ENCODE results near the gene KRT16. TPM values are rescaled to one million over a fixed set of nuclear protein-coding genes. Genes with fewer than 3 reads are reported as not detected.

The KRT16 gene
- total RNA-seq, 1 donor from 2014 or later, result not detected

DNA sequence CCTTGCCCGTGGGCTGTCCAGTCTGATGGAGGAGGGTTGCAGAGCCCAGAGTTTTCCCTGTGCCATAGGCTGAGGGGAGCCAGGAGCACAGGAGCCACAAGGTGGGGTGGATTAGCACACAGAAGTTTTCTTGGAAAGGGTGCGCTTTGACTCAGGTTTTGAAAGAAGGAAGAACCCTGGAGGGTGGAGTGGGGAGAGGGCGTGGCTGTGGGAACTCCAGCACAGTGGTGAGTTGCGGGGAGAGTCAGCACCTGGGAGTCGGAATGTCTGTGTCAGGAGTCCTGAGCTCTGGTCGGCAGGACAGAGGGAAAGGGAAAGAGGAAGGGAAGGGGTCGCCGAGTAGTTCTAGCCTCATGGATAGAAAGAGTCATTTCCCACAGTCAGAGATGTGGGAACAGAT, 17.0 kb downstream of the KRT16 start:
- Mint-ChIP-seq H3K36me3 (ENCODE audit: unreplicated experiment) (no peaks in the 10 kb centered on the region), H3K4me3 (ENCODE audit: unreplicated experiment) (no peak overlapping the region), H3K9me3 (ENCODE audit: unreplicated experiment) (peaks cover 3% of the 10 kb centered on the region), H3K4me1 (ENCODE audit: low read depth, unreplicated experiment) (peaks cover 5% of the 10 kb centered on the region), H3K27me3 (ENCODE audit: unreplicated experiment) (peaks cover 4% of the 10 kb centered on the region), H3K27ac (ENCODE audit: unreplicated experiment) (no peak overlapping the region)
- no peak for DNase-seq
- TF ChIP-seq, protein P1, sequence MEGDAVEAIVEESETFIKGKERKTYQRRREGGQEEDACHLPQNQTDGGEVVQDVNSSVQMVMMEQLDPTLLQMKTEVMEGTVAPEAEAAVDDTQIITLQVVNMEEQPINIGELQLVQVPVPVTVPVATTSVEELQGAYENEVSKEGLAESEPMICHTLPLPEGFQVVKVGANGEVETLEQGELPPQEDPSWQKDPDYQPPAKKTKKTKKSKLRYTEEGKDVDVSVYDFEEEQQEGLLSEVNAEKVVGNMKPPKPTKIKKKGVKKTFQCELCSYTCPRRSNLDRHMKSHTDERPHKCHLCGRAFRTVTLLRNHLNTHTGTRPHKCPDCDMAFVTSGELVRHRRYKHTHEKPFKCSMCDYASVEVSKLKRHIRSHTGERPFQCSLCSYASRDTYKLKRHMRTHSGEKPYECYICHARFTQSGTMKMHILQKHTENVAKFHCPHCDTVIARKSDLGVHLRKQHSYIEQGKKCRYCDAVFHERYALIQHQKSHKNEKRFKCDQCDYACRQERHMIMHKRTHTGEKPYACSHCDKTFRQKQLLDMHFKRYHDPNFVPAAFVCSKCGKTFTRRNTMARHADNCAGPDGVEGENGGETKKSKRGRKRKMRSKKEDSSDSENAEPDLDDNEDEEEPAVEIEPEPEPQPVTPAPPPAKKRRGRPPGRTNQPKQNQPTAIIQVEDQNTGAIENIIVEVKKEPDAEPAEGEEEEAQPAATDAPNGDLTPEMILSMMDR (IDR thresholded peaks at IDR 0.05; ENCODE audit: partially characterized antibody, unreplicated experiment), result no peak

DNA sequence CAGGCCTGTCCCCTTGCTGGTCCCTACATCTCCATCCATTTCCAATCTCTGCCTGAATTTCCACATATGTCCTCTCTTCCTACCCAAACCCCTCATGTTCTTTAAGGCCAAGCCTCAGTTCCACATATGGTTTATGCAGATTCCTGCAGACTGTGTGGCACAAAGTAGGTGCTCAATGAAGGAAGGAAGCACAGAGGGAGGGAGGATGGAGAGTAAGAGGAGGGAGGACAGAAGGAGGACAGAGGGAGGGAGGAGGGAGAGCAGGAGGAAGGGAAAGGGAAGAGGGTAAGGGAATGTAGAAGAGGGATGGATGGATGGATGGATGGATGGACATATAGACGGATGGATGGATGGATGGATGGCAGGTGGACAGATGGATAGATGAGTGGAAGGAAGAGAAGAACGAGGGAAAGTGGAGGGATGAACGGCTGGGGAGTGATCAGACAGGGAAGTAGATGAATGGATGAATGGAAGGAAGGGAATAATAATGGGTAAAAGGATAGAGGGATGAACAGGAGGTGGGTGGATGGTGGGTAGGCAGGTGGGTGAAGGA, 18.1 kb downstream of the KRT16 start:
- TF ChIP-seq, protein P1 (IDR thresholded peaks at IDR 0.05; ENCODE audit: partially characterized antibody, unreplicated experiment), result no peak
- no peak for DNase-seq
- H3K27me3 Mint-ChIP-seq (ENCODE audit: unreplicated experiment), result peaks cover 4% of the 10 kb centered on the region
- H3K36me3 Mint-ChIP-seq (ENCODE audit: unreplicated experiment), result no peaks in the 10 kb centered on the region
- peaks cover 3% of the 10 kb centered on the region for H3K9me3 Mint-ChIP-seq (ENCODE audit: unreplicated experiment)
- no peak overlapping the region for H3K27ac Mint-ChIP-seq (ENCODE audit: unreplicated experiment)
- no peak overlapping the region for H3K4me3 Mint-ChIP-seq (ENCODE audit: unreplicated experiment)
- H3K4me1 Mint-ChIP-seq (ENCODE audit: low read depth, unreplicated experiment), result peaks cover 5% of the 10 kb centered on the region

DNA sequence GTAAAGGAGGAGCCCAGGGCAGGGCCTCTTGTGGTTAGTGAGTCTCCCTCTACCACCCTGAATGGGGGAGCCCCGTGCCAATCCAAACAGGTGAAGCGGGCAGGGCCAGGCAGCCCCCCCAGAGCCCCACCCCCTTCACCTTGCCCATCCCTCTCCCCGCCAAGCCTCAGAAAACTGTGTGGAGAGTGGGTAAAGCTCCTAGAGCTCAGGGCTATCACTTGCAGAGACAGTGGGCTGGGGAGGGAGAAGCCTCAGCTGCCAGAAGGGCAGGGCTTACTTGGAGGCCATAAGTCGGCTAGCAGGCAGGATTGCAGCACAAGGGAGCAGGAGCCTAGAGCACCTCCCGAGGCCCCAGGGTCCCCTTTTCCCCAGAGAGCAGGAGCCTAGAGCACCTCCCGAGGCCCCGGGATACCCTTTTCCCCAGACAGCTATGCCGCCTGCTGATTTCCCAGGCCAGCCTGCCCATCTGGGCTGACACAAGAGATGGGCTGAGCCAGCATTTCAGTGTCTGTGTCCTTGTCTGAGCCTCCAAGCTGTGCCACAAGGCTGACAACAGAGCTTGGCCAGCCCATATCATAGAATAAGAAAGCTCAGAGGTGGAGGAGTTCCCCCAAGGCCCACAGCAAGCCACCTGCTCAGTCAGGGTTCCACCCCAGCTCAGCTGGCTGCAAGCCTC, 19.1 kb downstream of the KRT16 start:
- TF ChIP-seq, protein P1 (IDR thresholded peaks at IDR 0.05; ENCODE audit: partially characterized antibody, unreplicated experiment), result no peak
- DNase-seq, result no peak
- H3K4me1 Mint-ChIP-seq (ENCODE audit: low read depth, unreplicated experiment), result peaks cover 5% of the 10 kb centered on the region

DNA sequence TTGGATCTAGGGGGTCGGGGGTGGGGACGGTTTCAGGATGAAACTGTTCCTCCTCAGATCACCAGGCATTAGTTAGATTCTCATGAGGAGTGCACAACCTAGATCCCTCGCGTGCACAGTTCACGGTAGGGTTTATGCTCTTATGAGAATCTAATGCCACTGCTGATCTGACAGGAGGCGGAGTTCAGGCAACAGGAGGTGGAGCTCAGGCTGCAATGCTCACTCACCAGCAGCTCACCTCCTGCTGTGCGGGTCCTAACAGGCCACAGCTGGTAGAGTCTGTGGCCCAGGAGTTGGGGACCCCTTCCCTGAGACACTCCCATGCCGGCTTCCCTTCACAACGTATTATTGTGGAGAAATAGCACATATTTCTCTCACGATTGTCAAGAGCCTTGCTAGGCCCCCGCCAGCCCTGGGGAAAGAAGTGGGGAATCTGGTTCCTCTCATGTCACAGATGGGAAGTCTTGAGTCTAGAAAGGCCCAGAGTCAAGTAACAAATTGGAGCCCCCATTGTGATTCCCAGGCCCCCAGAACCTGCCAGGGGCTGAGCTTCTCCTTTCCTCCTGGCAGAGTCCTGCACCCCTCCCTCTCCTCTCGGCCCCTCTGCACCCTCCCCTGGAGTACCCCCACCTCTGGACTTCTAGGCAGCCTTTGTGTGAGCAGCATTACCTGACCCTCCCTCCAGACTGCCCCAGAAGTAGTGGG, 19.8 kb downstream of the KRT16 start:
- Mint-ChIP-seq H3K27ac (ENCODE audit: unreplicated experiment) (no peak overlapping the region), H3K27me3 (ENCODE audit: unreplicated experiment) (peaks cover 4% of the 10 kb centered on the region), H3K9me3 (ENCODE audit: unreplicated experiment) (peaks cover 3% of the 10 kb centered on the region), H3K4me3 (ENCODE audit: unreplicated experiment) (no peak overlapping the region), H3K4me1 (ENCODE audit: low read depth, unreplicated experiment) (peaks cover 5% of the 10 kb centered on the region), H3K36me3 (ENCODE audit: unreplicated experiment) (no peaks in the 10 kb centered on the region)
- TF ChIP-seq, protein P1 (IDR thresholded peaks at IDR 0.05; ENCODE audit: partially characterized antibody, unreplicated experiment), result no peak
- no peak for DNase-seq

More for the DNA sequence above, 19.1 kb downstream of the KRT16 start:
- peaks cover 3% of the 10 kb centered on the region for H3K9me3 Mint-ChIP-seq (ENCODE audit: unreplicated experiment)
- H3K27me3 Mint-ChIP-seq (ENCODE audit: unreplicated experiment), result peaks cover 4% of the 10 kb centered on the region
- no peak overlapping the region for H3K27ac Mint-ChIP-seq (ENCODE audit: unreplicated experiment)
- no peaks in the 10 kb centered on the region for H3K36me3 Mint-ChIP-seq (ENCODE audit: unreplicated experiment)
- H3K4me3 Mint-ChIP-seq (ENCODE audit: unreplicated experiment), result no peak overlapping the region

DNA sequence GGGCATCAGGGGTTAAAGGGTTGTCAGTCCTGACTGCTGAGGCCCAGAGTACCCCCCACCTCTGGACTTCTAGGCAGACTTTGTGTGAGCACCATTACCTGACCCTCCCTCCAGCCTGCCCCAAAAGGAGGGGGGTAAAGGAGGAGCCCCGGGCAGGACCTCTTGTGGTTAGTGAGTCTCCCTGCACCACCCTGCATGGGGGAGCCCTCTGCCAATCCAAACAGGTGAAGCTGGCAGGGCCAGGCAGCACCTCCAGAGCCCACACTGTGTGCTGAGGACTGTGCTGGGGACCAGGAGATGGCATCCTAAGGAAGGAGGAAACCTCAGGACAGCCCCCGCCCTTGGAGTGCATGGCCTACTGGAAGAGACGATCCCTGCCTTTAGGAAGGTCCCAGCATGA, 23.3 kb downstream of the KRT16 start:
- DNase-seq, result no peak
- H3K4me3 Mint-ChIP-seq (ENCODE audit: unreplicated experiment), result no peak overlapping the region
- no peak overlapping the region for H3K27ac Mint-ChIP-seq (ENCODE audit: unreplicated experiment)
- H3K9me3 Mint-ChIP-seq (ENCODE audit: unreplicated experiment), result peaks cover 2% of the 10 kb centered on the region
- H3K27me3 Mint-ChIP-seq (ENCODE audit: unreplicated experiment), result no peaks in the 10 kb centered on the region
- TF ChIP-seq, protein P1 (IDR thresholded peaks at IDR 0.05; ENCODE audit: partially characterized antibody, unreplicated experiment), result no peak
- H3K4me1 Mint-ChIP-seq (ENCODE audit: low read depth, unreplicated experiment), result peaks cover 2% of the 10 kb centered on the region
- H3K36me3 Mint-ChIP-seq (ENCODE audit: unreplicated experiment), result no peaks in the 10 kb centered on the region
